ENCODE data around the gene OSBPL1A.

- TF ChIP-seq POLR2A (IDR thresholded peaks at IDR 0.05): no peak
- no peak for TF ChIP-seq CTCF (IDR thresholded peaks at IDR 0.05 in 4 of 5, conservative IDR thresholded peaks at IDR 0.05 in 1 of 5)
Measured at GRCh38 chr18:24400587-24400986, 3.0 kb upstream of the OSBPL1A start.
